COLO668 (cell line): ENCODE measurements around the gene SPAG17.

Experiments
- DNase-seq: peaks from one replicate; lab custom pipeline; 2025; ENCODE audit not compliant: unreplicated experiment; lab: John Stamatoyannopoulos, UW

SPAG17 gene

DNA sequence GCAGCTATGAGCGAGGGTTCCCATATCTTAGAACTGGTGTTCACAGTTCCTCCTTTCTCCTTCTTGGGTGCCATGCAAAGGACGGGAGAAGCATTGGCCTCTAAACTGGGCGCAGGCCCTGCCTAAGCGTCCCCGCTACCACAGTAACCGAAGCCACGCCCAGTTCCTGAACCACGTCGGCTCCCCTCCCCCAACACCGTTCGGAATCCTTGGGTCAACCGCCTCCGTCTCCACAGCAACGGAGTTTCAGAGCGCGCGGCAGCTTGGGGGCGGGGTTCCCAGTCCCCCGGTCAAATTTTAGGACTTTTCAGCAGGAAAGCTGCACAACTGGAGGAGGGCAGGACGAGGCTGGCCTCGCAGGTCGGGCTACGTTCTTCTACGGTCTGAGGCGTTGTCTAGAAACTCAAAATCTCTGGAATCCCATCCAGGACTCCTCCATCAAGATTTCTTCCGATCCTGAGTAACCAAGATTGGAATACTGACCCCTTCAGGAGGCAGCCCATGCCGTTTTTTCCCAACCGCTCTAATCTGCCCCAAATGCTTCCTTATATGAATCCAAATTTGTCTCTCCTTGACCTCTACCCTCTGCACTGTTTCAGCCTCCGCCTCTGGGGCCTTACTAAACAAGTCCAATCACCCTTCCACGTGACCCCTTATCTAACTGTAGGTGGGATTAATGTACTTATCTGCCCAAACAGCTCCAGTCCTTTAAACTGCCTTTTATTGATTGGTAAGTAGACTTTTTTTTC is at the start of gene SPAG17:
Gene SPAG17 (minus strand): TSS at position 145 of the 749 bp plus-strand sequence. CDS start 71 bp downstream, at position 74.
- DNase-seq: peak; percentile 47

DNA sequence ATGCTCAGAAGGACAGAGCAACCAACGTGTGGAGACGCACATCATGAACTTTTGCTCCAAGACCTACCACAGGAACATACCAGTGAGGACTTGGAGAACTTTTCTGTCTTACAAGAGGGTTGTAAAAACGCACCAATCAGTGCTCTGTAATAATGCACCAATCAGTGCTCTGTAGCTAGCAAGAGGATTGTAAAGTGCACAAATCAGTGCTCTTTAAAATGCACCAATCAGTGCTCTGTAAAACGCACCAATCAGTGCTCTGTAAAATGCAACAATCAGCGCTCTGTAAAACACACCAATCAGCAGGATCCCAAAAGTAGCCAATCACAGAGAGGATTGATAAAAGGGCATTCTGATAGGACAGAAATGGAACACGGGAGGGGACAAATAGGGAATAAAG is 40.4 kb upstream of the SPAG17 start:
- DNase-seq: no peak

- peak; percentile 23 for DNase-seq
Measured at GRCh38 chr1:118223426-118223825, 38.4 kb upstream of the SPAG17 start.

GRCh38 chr1:118219438-118219837 is 34.4 kb upstream of the SPAG17 start:
- no peak for DNase-seq

DNA sequence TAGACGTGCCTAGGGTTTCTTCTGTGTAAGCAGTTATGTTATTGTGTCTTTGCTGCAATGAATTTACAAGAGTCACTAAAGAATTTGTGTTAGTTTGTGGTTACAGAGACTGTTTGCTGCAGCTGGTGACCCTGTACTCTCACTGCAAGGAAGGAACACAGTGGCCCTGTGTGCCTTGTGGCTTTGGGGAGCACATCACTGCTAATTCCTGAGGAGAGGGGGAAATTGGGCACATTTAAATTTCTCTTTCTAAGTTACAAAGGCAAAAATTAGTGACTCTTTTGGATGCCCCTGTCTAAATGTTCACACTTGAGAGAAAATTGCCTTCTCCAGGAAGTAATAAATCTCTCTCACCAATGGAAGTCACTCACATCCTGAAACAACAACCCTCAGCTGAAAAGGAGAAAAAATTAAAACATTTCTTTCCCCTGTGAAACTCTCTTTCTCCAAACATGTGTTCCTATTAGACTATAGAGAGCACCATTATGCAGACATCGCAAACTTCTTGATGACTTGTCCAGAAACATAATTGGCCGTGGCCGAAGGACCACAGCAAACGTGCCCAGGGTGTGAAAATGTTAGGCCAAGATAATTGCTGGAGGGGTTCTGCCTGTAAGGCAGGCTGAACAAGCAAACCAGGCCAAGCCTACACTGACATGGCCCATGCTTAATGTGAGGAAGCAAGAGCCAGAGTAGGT is 32.3 kb upstream of the SPAG17 start:
- no peak for DNase-seq

DNA sequence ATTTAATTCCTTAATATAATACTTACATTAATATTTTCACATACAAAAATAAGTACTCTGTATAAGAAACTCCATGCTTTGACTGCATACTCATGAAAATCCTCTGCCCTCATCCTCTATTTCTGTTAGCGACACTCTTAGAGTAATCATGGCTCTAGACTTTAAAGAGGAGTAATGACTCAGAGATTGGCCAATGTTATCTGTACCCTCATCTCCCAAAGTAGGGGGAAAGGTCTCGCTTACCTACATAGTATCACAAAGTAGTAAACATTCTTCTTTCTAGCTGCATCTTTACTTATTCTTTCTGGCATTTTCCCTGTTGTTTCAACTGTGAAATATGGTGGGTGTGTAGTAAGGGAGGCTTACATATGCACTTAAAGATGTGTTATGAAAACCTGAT is 29.8 kb upstream of the SPAG17 start:
- no peak for DNase-seq

- DNase-seq: no peak
Measured at GRCh38 chr1:118210723-118211110, 25.7 kb upstream of the SPAG17 start.

DNA sequence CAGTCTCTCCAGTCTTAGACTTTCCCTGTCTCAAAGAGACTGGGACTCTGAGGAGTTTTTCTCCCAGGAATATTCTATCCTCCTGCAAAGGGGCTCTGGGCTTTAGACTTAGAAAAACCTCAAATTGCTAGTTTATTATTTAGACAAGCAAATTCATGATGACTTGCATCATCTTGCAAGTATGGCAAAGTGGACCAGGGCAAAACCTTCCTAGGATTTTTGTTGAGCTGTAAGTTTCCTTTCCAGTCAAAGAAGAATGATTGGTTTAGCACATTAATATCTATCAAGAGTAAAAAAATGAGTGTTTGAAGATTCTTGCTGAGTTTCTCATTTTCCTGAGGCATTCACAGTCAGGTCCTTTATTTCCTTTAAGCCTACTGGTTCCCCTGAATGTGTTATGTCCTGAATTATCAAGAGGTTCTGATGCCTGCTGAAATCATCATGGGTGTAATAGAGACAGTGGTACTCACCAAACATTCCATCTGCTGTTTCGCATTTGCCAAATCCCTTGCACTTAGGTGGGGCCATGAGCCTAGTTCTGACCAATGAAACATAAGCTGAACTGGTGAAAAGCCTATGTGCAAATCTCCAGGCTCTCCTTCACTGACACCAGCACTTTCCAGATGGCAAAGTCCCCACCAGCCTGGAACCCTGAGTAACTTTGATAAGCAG is 25.2 kb upstream of the SPAG17 start:
- DNase-seq: no peak

DNA sequence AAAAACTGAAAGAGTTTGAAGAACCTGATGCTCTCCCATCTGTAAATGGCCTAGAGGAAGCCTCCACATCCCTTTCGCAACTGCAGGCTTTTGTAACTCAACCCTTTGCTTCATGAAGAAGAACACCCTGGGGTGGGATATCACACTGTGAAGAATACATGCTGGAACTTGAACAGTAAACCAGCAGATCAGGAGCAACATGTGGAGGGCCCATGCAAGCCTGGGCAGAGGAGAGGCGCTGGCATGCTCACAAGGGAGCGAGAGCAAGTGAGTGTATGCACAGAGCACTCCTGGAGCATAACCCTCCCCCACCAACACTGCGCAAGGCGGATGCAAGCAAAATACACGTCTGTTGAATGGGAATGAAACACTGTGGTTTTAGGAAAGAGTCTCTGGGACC is 24.6 kb upstream of the SPAG17 start:
- DNase-seq: no peak

DNA sequence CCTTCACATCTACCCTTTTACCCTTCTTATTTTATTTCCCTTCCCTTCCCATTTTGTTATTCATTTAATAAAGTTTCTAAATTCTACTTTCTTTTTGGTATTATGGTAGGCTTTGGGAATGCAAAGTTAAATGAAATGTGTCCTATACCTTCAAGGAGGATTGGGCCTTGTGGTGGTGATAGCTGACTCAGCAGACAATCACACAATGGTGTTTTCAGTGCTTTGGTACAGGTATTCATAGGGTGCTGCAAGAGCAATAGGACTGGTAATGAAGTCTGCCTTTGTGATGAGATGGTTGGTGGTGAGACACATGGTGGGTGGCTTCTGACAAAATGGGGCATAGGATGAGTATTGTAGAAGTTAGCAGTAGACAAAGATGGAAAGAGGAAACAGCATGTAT is 21.9 kb upstream of the SPAG17 start:
- DNase-seq: no peak

- DNase-seq: peak; percentile 41
Measured at GRCh38 chr1:118204648-118205047, 19.6 kb upstream of the SPAG17 start.

- no peak for DNase-seq
Measured at GRCh38 chr1:118204105-118204504, 19.1 kb upstream of the SPAG17 start.

GRCh38 chr1:118202076-118202608 is 17.1 kb upstream of the SPAG17 start:
- DNase-seq: no peak

DNA sequence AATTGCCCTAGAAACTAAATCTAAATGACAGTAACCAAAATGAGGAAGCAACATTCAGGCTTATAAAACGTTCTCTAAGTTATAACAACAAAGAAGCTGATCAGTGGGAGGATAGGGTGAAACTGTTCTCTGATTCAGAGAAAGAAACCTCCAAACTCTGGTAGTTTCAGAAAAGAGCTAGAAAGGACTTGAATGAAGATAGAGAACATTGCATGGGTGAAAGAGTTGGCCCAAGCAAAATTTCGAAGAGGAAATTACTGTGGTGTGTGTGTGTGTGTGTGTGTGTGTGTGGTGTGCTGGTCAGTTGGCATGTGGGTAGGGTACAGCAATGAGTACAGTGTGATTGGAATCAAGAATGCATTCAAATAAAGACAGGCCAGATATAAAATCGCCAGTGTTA is 16.5 kb upstream of the SPAG17 start:
- DNase-seq: no peak

DNA sequence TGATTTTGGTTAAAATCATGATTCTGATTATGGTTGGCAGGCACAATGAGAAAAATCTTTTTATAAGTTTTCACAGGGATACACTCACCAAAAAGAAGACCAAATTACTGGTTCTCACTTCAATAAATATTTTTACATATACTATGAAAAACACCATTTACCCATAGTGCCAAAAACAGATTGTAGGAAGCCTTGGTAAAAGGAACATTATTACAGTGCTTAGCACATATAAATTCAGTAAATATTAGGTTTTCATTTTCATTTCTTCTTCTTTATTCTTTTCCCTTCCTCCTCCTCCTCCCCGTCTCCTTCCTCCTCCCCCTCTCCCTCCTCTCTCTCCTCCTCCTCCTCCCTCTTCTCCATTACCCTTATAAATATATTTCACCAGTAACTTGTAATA is 15.8 kb upstream of the SPAG17 start:
- no peak for DNase-seq

- DNase-seq: no peak
Measured at GRCh38 chr1:118190561-118190960, 5.5 kb upstream of the SPAG17 start.

GRCh38 chr1:118189564-118189963 is 4.5 kb upstream of the SPAG17 start:
- no peak for DNase-seq

DNA sequence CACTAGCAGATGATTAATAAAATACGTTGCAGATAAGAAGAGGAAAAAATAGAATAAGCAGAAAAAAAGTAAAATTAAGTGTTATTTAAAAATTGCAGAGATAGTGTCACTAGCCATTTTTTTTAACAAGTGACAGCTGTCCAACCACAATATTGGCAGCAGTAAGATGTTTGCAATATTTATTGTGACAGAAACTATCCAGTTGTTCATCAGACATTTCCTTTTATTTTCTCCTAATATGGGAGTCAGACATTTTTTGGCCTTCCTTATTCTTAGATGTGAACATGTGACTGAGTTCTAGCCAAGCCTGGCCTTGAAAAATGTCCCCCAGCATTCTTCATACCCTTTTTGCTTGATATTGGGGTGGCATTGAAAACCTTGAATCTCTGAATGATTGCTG is 3.4 kb upstream of the SPAG17 start:
- no peak for DNase-seq

DNA sequence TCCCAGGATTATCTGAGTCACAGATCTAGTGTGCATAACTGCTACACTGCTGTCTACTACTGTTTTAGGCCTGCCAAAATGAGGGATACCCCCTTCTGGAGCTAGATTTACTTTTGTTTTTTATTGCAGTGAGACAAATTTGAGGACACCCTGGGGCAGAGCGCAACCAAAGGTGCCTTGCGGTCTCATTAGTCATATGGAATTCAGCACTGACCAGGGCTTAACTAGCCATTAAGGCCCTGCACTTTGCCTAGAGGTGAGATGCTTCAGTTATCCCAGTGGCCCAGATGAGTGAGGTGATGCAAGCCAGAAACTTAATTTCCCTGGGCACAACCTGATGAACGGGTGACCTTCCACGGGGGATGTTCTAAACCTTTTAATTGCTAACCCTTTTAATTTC is 998 bp upstream of the SPAG17 start:
- DNase-seq: no peak

GRCh38 chr1:118184739-118185083 is 317 bp downstream of the SPAG17 start:
- no peak for DNase-seq

DNA sequence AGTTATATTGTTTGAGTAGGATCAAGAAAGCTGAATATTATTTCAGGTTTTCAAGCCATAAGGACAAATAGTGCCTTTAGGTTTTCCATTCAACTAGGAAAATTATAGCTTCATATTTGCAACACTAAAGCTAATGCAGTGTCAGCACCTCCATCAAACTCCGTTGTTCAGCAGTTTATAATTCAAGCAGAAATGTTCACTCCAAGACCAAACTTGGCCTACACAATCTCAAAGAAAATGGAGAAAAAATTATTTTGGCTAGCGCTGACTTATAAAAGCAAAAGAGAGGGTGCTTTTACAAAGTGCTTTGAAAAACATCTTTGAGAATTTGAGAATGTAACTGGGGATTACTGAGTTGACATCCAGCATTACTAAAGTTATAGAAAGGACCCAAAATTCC is 1.4 kb downstream of the SPAG17 start:
- no peak for DNase-seq

DNA sequence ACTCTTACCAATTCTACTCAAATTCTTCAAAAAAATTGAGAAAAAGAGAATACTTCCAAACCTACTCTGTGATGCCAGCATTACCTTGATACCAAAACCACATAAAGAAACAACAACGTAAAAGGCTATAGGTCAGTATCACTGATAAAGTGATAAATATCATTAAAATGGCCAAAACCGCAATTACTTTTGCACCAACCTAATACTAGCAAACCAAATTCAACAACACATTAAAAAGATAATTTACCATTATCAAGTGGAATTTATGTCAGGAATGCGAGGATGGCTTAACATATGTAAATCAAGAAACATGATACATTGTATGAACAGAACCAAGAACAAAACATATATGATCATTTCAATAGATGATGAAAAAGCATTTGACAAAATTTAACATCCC is 7.0 kb downstream of the SPAG17 start:
- DNase-seq: no peak
